ENCODE measurements around the gene LRRK1. TPM values are rescaled to one million over a fixed set of nuclear protein-coding genes. Genes with fewer than 3 reads are reported as not detected.
A peak's percentile ranks its signal among the peaks of the same experiment; 100 is the strongest.

The LRRK1 gene, protein sequence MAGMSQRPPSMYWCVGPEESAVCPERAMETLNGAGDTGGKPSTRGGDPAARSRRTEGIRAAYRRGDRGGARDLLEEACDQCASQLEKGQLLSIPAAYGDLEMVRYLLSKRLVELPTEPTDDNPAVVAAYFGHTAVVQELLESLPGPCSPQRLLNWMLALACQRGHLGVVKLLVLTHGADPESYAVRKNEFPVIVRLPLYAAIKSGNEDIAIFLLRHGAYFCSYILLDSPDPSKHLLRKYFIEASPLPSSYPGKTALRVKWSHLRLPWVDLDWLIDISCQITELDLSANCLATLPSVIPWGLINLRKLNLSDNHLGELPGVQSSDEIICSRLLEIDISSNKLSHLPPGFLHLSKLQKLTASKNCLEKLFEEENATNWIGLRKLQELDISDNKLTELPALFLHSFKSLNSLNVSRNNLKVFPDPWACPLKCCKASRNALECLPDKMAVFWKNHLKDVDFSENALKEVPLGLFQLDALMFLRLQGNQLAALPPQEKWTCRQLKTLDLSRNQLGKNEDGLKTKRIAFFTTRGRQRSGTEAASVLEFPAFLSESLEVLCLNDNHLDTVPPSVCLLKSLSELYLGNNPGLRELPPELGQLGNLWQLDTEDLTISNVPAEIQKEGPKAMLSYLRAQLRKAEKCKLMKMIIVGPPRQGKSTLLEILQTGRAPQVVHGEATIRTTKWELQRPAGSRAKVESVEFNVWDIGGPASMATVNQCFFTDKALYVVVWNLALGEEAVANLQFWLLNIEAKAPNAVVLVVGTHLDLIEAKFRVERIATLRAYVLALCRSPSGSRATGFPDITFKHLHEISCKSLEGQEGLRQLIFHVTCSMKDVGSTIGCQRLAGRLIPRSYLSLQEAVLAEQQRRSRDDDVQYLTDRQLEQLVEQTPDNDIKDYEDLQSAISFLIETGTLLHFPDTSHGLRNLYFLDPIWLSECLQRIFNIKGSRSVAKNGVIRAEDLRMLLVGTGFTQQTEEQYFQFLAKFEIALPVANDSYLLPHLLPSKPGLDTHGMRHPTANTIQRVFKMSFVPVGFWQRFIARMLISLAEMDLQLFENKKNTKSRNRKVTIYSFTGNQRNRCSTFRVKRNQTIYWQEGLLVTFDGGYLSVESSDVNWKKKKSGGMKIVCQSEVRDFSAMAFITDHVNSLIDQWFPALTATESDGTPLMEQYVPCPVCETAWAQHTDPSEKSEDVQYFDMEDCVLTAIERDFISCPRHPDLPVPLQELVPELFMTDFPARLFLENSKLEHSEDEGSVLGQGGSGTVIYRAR (N-terminal part only)
- 12.2 and 14.5 TPM in 2 replicates for polyA plus RNA-seq (2011; rRNA removed)
- 16.0 and 20.2 TPM in 2 replicates for polyA plus RNA-seq (2012; cell fraction: cytosol; rRNA removed)
- polyA plus RNA-seq (2012; cell fraction: nucleus; rRNA removed), result 54.6 and 61.1 TPM in 2 replicates
- 17.7 to 19.5 TPM (median 18.6 TPM) in 3 replicates for polyA plus RNA-seq (2017; fragmentation: RNase III; extraction: RNeasy Plus Mini Kit Qiagen cat#74134 plus additional on column Dnase treatment)
- polyA minus RNA-seq (2011; rRNA and poly(A)+ RNA removed), result 29.3 and 34.0 TPM in 2 replicates

- Histone ChIP-seq H3K27ac (peak within 1 kb of the TSS; percentile 94 to 95), H3K4me1 (peaks cover 17% of the 10 kb centered on the region), H3K9me3 (peaks cover 19% of the 10 kb centered on the region; the same call in 2 of the 3 replicates), H3K4me2 (peak within 1 kb of the TSS; percentile 92), H3K4me3 (peak within 1 kb of the TSS; percentile 79)
- TF ChIP-seq FOSL2 (IDR thresholded peaks at IDR 0.05) (no peak), FOSL2 (CRISPR knock-in tag; IDR thresholded peaks at IDR 0.05) (peak; percentile 69), CEBPB (IDR thresholded peaks at IDR 0.05) (no peak), RFX5 (IDR thresholded peaks at IDR 0.05) (no peak), ESRRA (IDR thresholded peaks at IDR 0.05; ENCODE audit: borderline replicate concordance, low read length) (no peak), CBX8 (IDR thresholded peaks at IDR 0.05) (no peak), ELK1 (IDR thresholded peaks at IDR 0.05; ENCODE audit: low read depth, low read length) (no peak), BCL3 (IDR thresholded peaks at IDR 0.05) (peak; percentile 58; the same call in 1 of the 3 replicates), RARB (CRISPR knock-in tag; IDR thresholded peaks at IDR 0.05) (no peak), SMC3 (IDR thresholded peaks at IDR 0.05) (no peak; the same call in 2 of the 3 replicates), POLR2A (IDR thresholded peaks at IDR 0.05; ENCODE audit: low read length) (peak; percentile 58), JUNB (IDR thresholded peaks at IDR 0.05) (no peak; the same call in 1 of the 2 replicates), SREBF2 (IDR thresholded peaks at IDR 0.05) (no peak), KDM5A (IDR thresholded peaks at IDR 0.05) (no peak), PHF8 (IDR thresholded peaks at IDR 0.05; ENCODE audit: borderline replicate concordance, low read depth) (peak; percentile 24; the same call in 1 of the 2 replicates), POLR2AphosphoS2 (conservative IDR thresholded peaks at IDR 0.05; ENCODE audit: low read length) (no peak), JUN (IDR thresholded peaks at IDR 0.05) (peak; percentile 75 to 82; a peak in 4 of 5 replicates), KDM1A (IDR thresholded peaks at IDR 0.05; ENCODE audit: low read depth) (no peak)
- TF ChIP-seq, protein P1, sequence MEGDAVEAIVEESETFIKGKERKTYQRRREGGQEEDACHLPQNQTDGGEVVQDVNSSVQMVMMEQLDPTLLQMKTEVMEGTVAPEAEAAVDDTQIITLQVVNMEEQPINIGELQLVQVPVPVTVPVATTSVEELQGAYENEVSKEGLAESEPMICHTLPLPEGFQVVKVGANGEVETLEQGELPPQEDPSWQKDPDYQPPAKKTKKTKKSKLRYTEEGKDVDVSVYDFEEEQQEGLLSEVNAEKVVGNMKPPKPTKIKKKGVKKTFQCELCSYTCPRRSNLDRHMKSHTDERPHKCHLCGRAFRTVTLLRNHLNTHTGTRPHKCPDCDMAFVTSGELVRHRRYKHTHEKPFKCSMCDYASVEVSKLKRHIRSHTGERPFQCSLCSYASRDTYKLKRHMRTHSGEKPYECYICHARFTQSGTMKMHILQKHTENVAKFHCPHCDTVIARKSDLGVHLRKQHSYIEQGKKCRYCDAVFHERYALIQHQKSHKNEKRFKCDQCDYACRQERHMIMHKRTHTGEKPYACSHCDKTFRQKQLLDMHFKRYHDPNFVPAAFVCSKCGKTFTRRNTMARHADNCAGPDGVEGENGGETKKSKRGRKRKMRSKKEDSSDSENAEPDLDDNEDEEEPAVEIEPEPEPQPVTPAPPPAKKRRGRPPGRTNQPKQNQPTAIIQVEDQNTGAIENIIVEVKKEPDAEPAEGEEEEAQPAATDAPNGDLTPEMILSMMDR (IDR thresholded peaks at IDR 0.05), result peak; percentile 41
- TF ChIP-seq, protein P2, sequence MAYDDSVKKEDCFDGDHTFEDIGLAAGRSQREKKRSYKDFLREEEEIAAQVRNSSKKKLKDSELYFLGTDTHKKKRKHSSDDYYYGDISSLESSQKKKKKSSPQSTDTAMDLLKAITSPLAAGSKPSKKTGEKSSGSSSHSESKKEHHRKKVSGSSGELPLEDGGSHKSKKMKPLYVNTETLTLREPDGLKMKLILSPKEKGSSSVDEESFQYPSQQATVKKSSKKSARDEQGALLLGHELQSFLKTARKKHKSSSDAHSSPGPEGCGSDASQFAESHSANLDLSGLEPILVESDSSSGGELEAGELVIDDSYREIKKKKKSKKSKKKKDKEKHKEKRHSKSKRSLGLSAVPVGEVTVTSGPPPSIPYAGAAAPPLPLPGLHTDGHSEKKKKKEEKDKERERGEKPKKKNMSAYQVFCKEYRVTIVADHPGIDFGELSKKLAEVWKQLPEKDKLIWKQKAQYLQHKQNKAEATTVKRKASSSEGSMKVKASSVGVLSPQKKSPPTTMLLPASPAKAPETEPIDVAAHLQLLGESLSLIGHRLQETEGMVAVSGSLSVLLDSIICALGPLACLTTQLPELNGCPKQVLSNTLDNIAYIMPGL (CRISPR knock-in tag; IDR thresholded peaks at IDR 0.05; ENCODE audit: borderline replicate concordance), result peak; percentile 82; the same call in 1 of the 2 replicates
- TF ChIP-seq, protein P3, sequence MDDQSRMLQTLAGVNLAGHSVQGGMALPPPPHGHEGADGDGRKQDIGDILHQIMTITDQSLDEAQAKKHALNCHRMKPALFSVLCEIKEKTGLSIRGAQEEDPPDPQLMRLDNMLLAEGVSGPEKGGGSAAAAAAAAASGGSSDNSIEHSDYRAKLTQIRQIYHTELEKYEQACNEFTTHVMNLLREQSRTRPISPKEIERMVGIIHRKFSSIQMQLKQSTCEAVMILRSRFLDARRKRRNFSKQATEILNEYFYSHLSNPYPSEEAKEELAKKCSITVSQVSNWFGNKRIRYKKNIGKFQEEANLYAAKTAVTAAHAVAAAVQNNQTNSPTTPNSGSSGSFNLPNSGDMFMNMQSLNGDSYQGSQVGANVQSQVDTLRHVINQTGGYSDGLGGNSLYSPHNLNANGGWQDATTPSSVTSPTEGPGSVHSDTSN (IDR thresholded peaks at IDR 0.05), result 0 out of 2 replicates have a peak, but pooled peaks have one; percentile 24
- TF ChIP-seq, protein P4, sequence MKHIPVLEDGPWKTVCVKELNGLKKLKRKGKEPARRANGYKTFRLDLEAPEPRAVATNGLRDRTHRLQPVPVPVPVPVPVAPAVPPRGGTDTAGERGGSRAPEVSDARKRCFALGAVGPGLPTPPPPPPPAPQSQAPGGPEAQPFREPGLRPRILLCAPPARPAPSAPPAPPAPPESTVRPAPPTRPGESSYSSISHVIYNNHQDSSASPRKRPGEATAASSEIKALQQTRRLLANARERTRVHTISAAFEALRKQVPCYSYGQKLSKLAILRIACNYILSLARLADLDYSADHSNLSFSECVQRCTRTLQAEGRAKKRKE (CRISPR knock-in tag; IDR thresholded peaks at IDR 0.05; ENCODE audit: low read depth), result no peak
- TF ChIP-seq, protein P5, sequence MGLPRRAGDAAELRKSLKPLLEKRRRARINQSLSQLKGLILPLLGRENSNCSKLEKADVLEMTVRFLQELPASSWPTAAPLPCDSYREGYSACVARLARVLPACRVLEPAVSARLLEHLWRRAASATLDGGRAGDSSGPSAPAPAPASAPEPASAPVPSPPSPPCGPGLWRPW (IDR thresholded peaks at IDR 0.05), result no peak
- TF ChIP-seq, protein P6, sequence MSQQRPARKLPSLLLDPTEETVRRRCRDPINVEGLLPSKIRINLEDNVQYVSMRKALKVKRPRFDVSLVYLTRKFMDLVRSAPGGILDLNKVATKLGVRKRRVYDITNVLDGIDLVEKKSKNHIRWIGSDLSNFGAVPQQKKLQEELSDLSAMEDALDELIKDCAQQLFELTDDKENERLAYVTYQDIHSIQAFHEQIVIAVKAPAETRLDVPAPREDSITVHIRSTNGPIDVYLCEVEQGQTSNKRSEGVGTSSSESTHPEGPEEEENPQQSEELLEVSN (IDR thresholded peaks at IDR 0.05; ENCODE audit: borderline replicate concordance, low read depth), result peak; percentile 68
- ATAC-seq (peak; percentile 63 to 72), FAIRE-seq (no peak), DNase-seq (ENCODE audit: low read depth in 1 of 2, low spot score in 1 of 2) (peak; percentile 52 to 64)
- WGBS (ENCODE audit: missing lambda C conversion rate), result 4% methylated on average over 32 of the region's 87 CpGs
- CTCF ChIA-PET, result interaction anchor here (0.7 to 23.2 kb wide), 58 partner anchors 9 to 349 kb away, joined by 3 to 950 read pairs (median 6); partner anchors contain the start of genes ASB7 and LINS1
- POLR2A ChIA-PET, result interaction anchor here (0.7 to 4.7 kb wide), 9 partner anchors 14 to 333 kb away, joined by 3 to 52 read pairs (median 4); partner anchors contain the start of genes ASB7, CHSY1 and LINS1
Observed at GRCh38 chr15:100918690-100919480, at the start of gene LRRK1. Gene LRRK1, plus strand, starts transcription at chr15:100919357. Its CDS starts 5,276 bp downstream, at chr15:100924633.

Data from A549 (cell line).